GM10266 (cell line): Measurements from ENCODE around the gene CPNE7.

Source experiments
- DNase-seq: peaks from one replicate; pipeline ENCODE4 v3.0.0; 2012; ENCODE audit errors: extremely low spot score
- CTCF ChIP-seq: IDR thresholded peaks from 2 replicates; pipeline ENCODE4 v1.5.1; 2012; ENCODE audit warnings: mild to moderate bottlenecking, low read depth; ENCODE audit not compliant: control insufficient read depth, insufficient read depth; ENCODE audit errors: missing control alignments

Gene CPNE7

GRCh38 chr16:89545044-89545830 is 30.3 kb upstream of the CPNE7 start:
- no peak for DNase-seq
- no peak for TF ChIP-seq CTCF

- DNase-seq: no peak
- TF ChIP-seq CTCF: no peak
These were observed 29.6 kb upstream of the CPNE7 start for GRCh38 chr16:89545831-89546574.

- TF ChIP-seq CTCF: no peak
These were observed 28.8 kb upstream of the CPNE7 start for GRCh38 chr16:89546781-89547180.

GRCh38 chr16:89547291-89547690 is 28.3 kb upstream of the CPNE7 start:
- DNase-seq: no peak
- no peak for TF ChIP-seq CTCF

More at GRCh38 chr16:89546781-89547180, 28.8 kb upstream of the CPNE7 start:
- DNase-seq: no peak

- no peak for DNase-seq
- TF ChIP-seq CTCF: no peak
These were observed 27.7 kb upstream of the CPNE7 start for GRCh38 chr16:89547860-89548259.

GRCh38 chr16:89548344-89549006 is 27.1 kb upstream of the CPNE7 start:
- no peak for DNase-seq
- no peak for TF ChIP-seq CTCF
